ENCODE data around the gene SYNPO2.
"Not testable (repeated sequence)": the region's sequence is repeated elsewhere in the genome, so short reads cannot be mapped to it uniquely, and the experiment has no call there.

Gene SYNPO2

GRCh38 chr4:118975449-118976192, 87.0 kb downstream of the SYNPO2 start:
- DNase-seq, result no peak

- DNase-seq, result not testable (repeated sequence)
Observed at GRCh38 chr4:118976193-118976560, 87.5 kb downstream of the SYNPO2 start.

GRCh38 chr4:118977100-118977499, 88.4 kb downstream of the SYNPO2 start:
- DNase-seq, result not testable (repeated sequence)

GRCh38 chr4:118979712-118980111, 91.1 kb downstream of the SYNPO2 start:
- DNase-seq, result no peak

GRCh38 chr4:118981171-118981838, 92.7 kb downstream of the SYNPO2 start:
- no peak for DNase-seq

- peak; percentile 38 to 63 for DNase-seq
Observed at GRCh38 chr4:118981839-118982381, 93.3 kb downstream of the SYNPO2 start.

GRCh38 chr4:118983293-118983692, 94.6 kb downstream of the SYNPO2 start:
- DNase-seq, result no peak

- no peak for DNase-seq
Observed at GRCh38 chr4:118983831-118984230, 95.2 kb downstream of the SYNPO2 start.

- DNase-seq, result no peak
Observed at GRCh38 chr4:118985170-118986000, 96.7 kb downstream of the SYNPO2 start.

- no peak for DNase-seq
Observed at GRCh38 chr4:118987959-118988634, 99.4 kb downstream of the SYNPO2 start.

- DNase-seq, result no peak
Observed at GRCh38 chr4:118988635-118988972, 100.0 kb downstream of the SYNPO2 start.

GRCh38 chr4:118989098-118990080, 100.7 kb downstream of the SYNPO2 start:
- no peak for DNase-seq

- DNase-seq, result no peak
Observed at GRCh38 chr4:118991686-118992085, 103.0 kb downstream of the SYNPO2 start.

GRCh38 chr4:118992149-118992548, 103.5 kb downstream of the SYNPO2 start:
- no peak for DNase-seq

- no peak for DNase-seq
Observed at GRCh38 chr4:118993333-118993732, 104.7 kb downstream of the SYNPO2 start.

GRCh38 chr4:118994030-118994429, 105.4 kb downstream of the SYNPO2 start:
- DNase-seq, result no peak

GRCh38 chr4:118995693-118996391, 107.2 kb downstream of the SYNPO2 start:
- DNase-seq, result no peak

- no peak for DNase-seq
Observed at GRCh38 chr4:118997601-118998000, 108.9 kb downstream of the SYNPO2 start.

GRCh38 chr4:118999919-119000318, 111.3 kb downstream of the SYNPO2 start:
- DNase-seq, result no peak

- no peak for DNase-seq
Observed at GRCh38 chr4:119000400-119000799, 111.7 kb downstream of the SYNPO2 start.

- no peak for DNase-seq
Observed at GRCh38 chr4:119002476-119002875, 113.8 kb downstream of the SYNPO2 start.

All from CD4-positive, alpha-beta T cell treated with Interferon alpha-2 for 1 hour (primary cell).